ENCODE results near the gene TXNDC12.

GRCh38 chr1:52059888-52060287 lies 4.9 kb upstream of the TXNDC12 start:
- TF ChIP-seq EZH2 (IDR thresholded peaks at IDR 0.05; ENCODE audit: borderline replicate concordance, low read depth, low read length, severe bottlenecking): no peak
- TF ChIP-seq CTCF (IDR thresholded peaks at IDR 0.05; ENCODE audit: borderline replicate concordance, extremely low read depth, low read length, poor library complexity, severe bottlenecking): no peak

All from DND-41 (cell line).